Neural cell (in vitro differentiated cells): ENCODE data around the gene CRAMP1.

Experiments used
- EP300 ChIP-seq: fragments of 450-650 bp; conservative IDR thresholded peaks from 2 replicates; pipeline ENCODE4 v1.6.1; 2014; ENCODE audit warnings: antibody characterized with exemption, mild to moderate bottlenecking, moderate library complexity; ENCODE audit not compliant: poor library complexity, severe bottlenecking
- EZH2 ChIP-seq: fragments of 200-600, 300-800 bp; shearing (Covaris generic), sonication (generic); IDR thresholded peaks from 2 replicates; pipeline ENCODE4 v1.6.1; 2014; ENCODE audit warnings: antibody characterized with exemption, low read length, borderline replicate concordance, mild to moderate bottlenecking; ENCODE audit not compliant: insufficient read depth, poor library complexity, severe bottlenecking
- MXI1 ChIP-seq: fragments of 450-650 bp; conservative IDR thresholded peaks from 2 replicates; pipeline ENCODE4 v1.6.1; 2014; ENCODE audit warnings: antibody characterized with exemption, mild to moderate bottlenecking; ENCODE audit not compliant: poor library complexity, severe bottlenecking
- TF ChIP-seq, protein P1 (sequence below): IDR thresholded peaks from 2 replicates; pipeline ENCODE4 v1.6.1; 2012; ENCODE audit warnings: borderline replicate concordance
- TF ChIP-seq, protein P2 (sequence below): fragments of 450-650 bp; IDR thresholded peaks from 2 replicates; pipeline ENCODE4 v1.5.1; 2014; ENCODE audit warnings: antibody characterized with exemption, mild to moderate bottlenecking, moderate library complexity; ENCODE audit not compliant: poor library complexity, severe bottlenecking

DNA sequence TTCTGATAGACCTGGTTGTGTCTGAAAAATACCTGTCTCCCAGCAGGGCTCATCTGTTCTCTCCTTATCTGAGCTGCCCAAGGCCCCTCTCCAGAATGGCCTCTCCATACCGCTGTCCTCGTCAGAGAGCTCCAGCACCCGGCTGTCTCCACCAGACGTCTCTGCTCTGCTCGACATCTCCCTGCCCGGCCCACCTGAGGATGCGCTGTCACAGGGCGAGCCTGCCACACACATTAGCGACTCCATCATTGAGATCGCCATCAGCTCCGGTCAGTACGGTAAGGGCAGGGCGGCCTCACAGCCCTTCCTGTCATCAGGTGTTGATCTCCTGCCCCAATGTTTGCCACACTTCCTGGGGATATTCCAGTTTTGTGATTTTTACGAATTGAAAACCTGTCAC is 55.8 kb downstream of the CRAMP1 start:
- TF ChIP-seq, protein P1, sequence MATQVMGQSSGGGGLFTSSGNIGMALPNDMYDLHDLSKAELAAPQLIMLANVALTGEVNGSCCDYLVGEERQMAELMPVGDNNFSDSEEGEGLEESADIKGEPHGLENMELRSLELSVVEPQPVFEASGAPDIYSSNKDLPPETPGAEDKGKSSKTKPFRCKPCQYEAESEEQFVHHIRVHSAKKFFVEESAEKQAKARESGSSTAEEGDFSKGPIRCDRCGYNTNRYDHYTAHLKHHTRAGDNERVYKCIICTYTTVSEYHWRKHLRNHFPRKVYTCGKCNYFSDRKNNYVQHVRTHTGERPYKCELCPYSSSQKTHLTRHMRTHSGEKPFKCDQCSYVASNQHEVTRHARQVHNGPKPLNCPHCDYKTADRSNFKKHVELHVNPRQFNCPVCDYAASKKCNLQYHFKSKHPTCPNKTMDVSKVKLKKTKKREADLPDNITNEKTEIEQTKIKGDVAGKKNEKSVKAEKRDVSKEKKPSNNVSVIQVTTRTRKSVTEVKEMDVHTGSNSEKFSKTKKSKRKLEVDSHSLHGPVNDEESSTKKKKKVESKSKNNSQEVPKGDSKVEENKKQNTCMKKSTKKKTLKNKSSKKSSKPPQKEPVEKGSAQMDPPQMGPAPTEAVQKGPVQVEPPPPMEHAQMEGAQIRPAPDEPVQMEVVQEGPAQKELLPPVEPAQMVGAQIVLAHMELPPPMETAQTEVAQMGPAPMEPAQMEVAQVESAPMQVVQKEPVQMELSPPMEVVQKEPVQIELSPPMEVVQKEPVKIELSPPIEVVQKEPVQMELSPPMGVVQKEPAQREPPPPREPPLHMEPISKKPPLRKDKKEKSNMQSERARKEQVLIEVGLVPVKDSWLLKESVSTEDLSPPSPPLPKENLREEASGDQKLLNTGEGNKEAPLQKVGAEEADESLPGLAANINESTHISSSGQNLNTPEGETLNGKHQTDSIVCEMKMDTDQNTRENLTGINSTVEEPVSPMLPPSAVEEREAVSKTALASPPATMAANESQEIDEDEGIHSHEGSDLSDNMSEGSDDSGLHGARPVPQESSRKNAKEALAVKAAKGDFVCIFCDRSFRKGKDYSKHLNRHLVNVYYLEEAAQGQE: no peak
- TF ChIP-seq EZH2 (no peak), EP300 (no peak), MXI1 (no peak)
- TF ChIP-seq, protein P2, sequence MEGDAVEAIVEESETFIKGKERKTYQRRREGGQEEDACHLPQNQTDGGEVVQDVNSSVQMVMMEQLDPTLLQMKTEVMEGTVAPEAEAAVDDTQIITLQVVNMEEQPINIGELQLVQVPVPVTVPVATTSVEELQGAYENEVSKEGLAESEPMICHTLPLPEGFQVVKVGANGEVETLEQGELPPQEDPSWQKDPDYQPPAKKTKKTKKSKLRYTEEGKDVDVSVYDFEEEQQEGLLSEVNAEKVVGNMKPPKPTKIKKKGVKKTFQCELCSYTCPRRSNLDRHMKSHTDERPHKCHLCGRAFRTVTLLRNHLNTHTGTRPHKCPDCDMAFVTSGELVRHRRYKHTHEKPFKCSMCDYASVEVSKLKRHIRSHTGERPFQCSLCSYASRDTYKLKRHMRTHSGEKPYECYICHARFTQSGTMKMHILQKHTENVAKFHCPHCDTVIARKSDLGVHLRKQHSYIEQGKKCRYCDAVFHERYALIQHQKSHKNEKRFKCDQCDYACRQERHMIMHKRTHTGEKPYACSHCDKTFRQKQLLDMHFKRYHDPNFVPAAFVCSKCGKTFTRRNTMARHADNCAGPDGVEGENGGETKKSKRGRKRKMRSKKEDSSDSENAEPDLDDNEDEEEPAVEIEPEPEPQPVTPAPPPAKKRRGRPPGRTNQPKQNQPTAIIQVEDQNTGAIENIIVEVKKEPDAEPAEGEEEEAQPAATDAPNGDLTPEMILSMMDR: no peak
